HG03520 (cell line): ENCODE results near the gene DNAI2.

Experiments
- ATAC-seq: cut with Tn5 transposase; IDR thresholded peaks from one replicate; pipeline ENCODE4 v1.9.1; 2021; ENCODE audit warnings: mild to moderate bottlenecking, moderate library complexity; ENCODE audit not compliant: unreplicated experiment

DNAI2 gene

GRCh38 chr17:74303305-74303704 lies 29.3 kb downstream of the DNAI2 start:
- ATAC-seq, result no peak

DNA sequence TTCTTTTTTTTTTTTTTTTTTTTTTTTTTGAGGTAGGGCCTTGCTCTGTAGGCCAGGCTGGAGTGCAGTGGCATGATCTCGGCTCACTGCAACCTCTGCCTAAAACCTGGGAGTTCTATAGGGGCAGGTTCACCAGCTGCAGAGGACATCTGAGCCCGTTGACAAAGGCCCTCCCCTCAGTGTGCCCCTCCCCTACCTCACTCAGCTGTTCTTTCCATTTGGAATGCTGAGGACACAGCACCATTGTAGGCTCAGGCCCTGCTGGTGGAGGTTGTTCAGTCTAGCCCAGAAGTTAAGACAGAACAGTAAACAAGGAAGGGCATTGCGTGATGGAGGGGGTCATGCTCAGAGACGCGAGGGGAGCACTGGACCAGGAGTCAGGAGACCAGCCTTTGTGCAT lies 30.1 kb downstream of the DNAI2 start:
- ATAC-seq, result no peak

DNA sequence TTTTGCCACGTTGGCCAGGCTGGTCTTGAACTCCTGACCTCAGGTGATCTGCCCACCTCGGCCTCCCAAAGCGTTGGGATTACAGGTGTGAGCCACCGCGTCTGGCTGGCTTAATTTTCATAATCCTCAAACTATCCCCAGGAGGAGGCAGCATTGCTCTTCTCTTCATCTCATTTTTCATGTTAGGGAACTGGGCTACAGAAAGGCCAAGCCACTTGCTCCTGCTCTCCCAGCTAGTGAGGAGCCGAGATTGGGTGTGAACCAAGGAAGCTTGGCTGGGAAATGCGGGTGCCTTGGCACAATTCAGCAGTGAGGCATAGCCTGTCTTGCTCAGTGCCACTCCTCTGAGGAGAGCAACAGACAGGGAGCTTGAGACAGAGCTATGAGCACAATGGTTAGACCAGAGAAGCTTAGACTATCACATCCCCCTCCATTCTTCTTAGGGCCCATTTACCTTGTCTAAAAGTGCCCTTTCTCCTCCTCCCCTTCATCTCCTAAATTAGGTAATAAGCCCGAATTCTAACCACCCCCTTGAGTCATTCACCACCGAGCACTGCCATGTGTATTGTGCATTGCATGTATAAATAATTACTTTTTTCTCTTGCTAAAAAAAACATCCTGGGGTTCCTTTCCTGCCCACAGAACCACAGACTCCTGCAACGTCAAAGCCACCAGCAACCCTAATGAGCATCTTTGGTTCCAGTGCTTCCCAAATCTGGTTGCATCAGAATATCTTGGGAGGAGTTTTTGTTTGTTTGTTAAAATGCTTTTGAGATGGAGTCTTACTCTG lies 32.0 kb downstream of the DNAI2 start:
- ATAC-seq, result no peak

- ATAC-seq, result no peak
Measured at GRCh38 chr17:74307984-74308773, 34.1 kb downstream of the DNAI2 start.

- no peak for ATAC-seq
Measured at GRCh38 chr17:74309902-74310301, 35.9 kb downstream of the DNAI2 start.

- ATAC-seq, result no peak
Measured at GRCh38 chr17:74314877-74315276, 40.8 kb downstream of the DNAI2 start.

- no peak for ATAC-seq
Measured at GRCh38 chr17:74316220-74316619, 42.2 kb downstream of the DNAI2 start.

GRCh38 chr17:74317071-74317470 lies 43.0 kb downstream of the DNAI2 start:
- no peak for ATAC-seq

DNA sequence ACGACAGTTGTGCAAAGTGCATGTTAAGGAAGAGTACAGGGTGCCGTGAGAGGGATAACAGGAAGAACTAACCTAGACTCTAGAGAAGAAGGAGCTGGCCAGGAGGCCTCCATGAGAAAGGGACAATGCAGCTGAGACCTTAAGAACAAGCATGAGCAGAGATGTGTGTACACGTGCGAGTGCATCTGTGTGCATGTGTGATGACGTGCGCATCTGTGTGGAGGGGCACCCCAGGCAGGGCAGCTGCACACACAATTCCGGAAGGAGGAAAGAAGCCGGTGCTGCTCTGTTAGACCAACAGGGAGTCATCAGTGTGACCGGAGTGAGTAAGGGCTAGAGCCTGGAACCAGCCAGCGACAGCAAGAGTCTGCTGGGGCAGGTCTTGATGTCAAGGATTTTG lies 44.4 kb downstream of the DNAI2 start:
- no peak for ATAC-seq

DNA sequence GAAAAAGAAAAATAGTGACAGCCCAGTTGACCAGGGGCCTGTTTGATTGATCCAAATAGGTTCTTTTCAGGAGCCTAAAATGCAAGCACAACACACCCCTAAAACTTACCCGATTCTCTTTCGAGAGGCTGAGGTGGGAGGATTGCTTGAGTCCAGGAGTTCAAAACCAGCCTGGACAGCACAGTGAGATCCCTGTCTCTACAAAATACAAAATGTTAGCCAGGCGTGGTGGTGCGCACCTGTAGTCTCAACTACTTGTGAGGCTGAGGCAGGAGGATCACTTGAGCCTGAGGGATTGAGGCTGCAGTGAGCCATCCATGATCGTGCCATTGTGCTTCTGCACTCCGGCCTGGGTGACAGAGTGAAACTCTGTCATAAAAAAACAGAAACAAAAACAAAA lies 50.5 kb downstream of the DNAI2 start:
- no peak for ATAC-seq

DNA sequence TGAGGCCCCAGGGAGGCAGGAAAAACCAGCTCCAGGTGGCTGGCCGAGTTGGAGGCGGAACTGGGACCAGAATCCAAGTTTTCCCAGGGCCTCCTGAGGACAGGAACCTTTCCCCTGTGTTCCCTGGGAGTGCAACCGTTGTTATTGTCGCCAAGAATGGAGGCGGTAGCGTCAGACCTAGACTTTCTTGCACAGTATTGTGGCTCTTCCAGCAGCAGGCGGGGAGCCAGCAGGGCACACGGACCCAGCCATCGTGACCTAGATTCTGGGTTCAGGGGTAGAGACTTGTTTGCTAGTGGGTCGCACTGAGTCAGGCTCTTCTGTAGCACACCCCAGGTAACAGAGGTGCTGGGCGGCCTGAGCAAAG lies 51.3 kb downstream of the DNAI2 start:
- ATAC-seq, result no peak

GRCh38 chr17:74325743-74326379 lies 51.8 kb downstream of the DNAI2 start, which contains the start of gene KIF19:
KIF19 (plus strand) TSS chr17:74326226; CDS start chr17:74326350, 124 bp downstream.
- ATAC-seq, result peak; percentile 53

GRCh38 chr17:74326506-74326905 lies 52.5 kb downstream of the DNAI2 start:
- ATAC-seq, result no peak

DNA sequence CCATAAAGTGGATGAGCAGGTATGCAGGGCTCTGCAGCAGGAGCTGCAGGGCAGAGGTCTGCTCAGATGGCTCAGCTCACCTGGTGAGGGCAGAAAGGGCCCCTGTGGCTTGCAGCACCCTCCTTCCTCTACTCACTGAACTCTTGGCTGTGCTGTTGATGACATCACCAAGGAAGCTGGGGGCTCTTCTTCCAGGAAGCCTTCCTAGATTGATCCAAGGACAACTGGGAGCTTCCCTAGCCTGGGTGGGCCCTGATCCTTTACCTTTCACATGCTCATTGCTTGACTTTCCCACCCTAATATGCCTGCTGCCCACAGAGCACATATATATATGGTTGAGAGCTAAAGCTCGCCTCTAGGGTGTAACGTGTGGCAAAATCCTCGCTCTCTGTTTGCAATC lies 54.5 kb downstream of the DNAI2 start:
- no peak for ATAC-seq

DNA sequence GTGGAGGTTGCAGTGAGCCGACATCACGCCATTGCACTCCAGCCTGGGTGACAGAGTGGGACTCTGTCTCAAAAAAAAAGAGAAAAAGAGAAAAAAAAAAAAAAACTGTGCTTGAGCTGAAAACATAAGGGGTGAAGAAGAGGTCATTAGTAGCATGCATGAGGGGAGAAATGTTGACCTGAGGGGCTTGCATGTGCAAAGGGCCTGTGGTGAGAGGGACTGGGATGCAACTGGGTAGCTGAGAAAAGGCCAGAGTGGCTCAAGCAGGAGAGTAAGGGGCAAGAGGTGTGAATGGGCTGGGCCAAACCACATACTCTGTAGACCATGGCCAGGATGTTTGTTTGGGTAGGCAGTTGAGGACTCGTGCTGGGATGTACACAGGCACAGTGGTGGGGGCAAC lies 55.3 kb downstream of the DNAI2 start:
- no peak for ATAC-seq

DNA sequence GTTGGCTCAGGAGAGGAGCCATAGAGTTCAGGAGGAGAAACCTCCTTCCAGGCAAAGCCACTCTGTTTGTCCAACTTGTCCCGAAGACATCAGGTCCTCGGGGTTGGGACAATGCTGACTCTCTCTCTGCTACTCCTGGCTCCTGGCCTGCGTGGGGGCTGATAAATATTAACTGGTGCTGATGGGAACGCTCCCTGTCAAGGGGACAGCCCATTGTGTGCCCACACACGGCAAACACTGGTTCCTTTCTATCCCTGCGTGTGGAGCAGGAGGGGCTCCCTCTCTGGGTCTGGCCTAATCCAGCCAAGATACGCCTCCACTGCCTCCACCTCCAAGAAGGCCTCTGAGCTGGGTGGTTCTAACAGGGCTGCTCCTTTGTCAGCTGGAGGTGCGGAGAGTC lies 56.4 kb downstream of the DNAI2 start:
- no peak for ATAC-seq

DNA sequence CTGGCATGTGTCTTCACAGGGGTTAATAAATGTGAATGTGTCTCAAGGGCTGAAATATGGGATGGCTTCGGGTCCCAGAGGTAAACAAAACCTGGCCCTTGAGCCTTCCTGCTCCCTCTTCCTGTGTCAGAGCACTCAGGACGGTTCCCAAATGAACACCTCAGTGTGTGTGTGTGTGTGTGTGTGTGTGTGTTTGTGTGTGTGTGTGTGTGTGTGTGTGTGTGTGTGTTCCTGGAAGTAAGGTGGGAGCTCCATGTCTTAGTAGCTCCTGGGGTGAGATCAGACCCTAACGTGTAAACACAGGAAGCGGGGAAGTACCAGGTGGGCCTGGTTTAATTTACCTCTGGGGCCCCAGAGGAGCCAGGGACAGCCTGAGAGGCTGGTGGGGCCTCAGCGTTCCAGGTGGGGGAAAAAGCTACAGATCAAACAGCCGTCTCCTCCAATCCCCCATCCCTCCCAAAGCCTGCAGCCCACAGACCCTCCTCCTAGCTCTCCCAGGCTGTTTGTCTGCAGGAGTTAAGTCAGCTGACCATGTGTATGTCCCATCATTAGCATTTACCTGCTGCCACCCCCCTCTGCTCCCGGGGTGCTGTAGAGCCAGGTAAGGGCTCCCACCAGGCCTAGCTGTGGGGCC lies 58.1 kb downstream of the DNAI2 start:
- no peak for ATAC-seq

DNA sequence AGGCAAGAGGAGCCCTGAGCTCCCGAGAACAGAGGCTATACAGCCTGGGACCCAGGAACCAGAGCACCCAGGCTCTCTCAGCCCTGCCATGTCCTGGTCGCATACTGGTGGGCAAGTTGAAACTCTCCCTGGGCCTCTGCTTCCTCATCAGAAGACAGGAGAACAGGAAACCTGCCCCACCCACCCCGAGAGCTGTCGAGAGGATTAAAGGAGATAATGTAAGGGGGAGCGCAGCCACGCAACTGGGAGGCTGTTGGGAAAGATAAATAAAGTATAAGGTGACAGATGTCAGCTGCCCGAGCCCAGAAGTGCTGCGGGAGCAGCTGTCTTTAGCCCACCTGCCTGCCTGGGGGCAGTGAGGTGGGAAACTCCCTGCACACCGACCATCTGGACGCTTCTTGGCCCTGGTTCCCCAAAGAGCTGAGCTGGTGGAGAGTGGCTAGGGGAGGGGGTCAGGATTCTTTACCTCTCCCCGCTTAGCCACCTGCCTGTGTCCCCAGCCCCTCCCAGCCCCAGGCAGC lies 58.8 kb downstream of the DNAI2 start:
- ATAC-seq, result no peak

- ATAC-seq, result no peak
Measured at GRCh38 chr17:74334393-74335039, 60.5 kb downstream of the DNAI2 start.

DNA sequence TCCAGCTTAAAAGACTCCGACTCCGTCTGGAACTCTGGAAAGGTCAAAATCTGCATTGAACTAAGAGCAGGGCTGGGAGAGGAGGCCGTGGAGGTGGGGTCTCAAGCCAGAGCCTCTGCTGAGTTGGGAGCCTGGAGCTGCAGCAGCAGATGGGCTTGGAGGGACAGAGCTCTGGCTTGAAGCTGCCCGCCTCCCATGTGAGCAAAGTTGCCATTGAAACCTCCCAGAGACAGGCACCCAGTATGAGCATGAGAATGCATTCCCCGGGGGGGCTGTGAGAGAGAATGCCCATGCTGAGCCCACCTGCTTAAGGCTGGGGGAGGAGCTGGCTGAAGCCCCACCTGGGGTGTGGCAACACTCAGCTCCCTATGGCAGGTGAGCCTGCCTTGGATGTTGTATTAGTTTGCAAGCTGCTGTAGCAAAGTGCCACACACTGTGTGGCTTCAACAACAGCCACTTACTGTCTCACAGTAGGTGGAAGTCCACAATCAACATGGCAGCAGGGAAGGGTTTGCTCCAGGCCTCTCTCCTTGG lies 61.6 kb downstream of the DNAI2 start:
- no peak for ATAC-seq
